Stimulated activated CD4-positive, alpha-beta T cell treated with anti-CD3 and anti-CD28 coated beads, Interleukin-12 subunit alpha, Interleukin-12 subunit beta, amount 100 ng/mL, for 48 hours (primary cell): Measurements from ENCODE around the gene ABHD8.

ENCODE experiments used
- DNase-seq, 3 donors: peaks; one replicate each; pipeline ENCODE4 v3.0.0-alpha.2; 2020; ENCODE audit warnings: low read depth in 2 of 3, low spot score in 1 of 3

The ABHD8 gene

GRCh38 chr19:17243830-17244617 lies 59.2 kb downstream of the ABHD8 start:
- no peak for DNase-seq

GRCh38 chr19:17243211-17243829 lies 59.9 kb downstream of the ABHD8 start:
- no peak for DNase-seq

DNA sequence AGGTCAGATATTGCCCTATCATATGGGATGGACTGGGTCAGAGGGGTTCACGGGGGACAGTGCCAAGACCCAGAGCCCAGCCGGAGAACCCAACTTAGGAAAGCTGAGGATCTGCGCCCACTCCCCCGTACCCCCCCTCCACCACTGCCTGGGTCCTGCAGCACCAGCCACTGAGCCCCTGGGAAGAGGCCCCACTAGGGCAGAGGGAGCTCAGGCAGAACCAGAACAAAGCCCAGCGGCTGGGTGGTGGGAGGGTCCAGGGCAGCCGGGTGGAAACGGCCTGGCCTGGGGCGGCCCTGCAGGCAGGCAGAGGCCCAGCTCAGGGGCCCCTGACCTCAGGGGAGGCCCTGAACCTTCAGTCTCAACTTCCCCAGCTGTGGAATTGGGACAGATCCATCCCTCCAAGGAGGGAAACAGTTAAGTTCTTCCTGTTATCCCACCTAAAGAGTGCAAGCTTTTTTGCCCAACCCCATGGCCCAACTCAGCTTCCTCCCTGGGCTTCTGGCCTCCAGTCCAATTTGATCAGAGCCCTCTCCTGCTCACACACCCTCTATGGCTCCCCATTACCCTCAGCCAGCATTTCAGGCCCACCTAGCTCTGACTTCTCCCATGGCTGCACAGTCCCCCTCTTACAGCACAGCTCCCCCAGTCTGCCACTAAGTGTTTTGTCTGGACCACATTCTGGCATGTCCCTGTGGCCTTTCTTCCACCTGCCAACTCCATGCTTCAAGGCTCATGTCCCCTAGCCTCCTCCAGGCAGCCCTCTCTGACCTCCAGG lies 60.6 kb downstream of the ABHD8 start:
- DNase-seq = no peak
